HEK293T (cell line): Measurements from ENCODE around the gene PFN3.
"Not testable (repeated sequence)": the region's sequence is repeated elsewhere in the genome, so short reads cannot be mapped to it uniquely, and the experiment has no call there.

Source experiments
- CTCF ChIA-PET: fragments of 350-600 bp; formaldehyde crosslinking; extraction: SDS; loops from one replicate; lab custom pipeline; 2021; ENCODE audit warnings: antibody characterized with exemption, inconsistent platforms; lab: Yijun Ruan, JAX
- POLR2A ChIA-PET: fragments of 350-600 bp; formaldehyde crosslinking; extraction: SDS; loops from one replicate; lab custom pipeline; 2020; ENCODE audit warnings: antibody characterized with exemption, inconsistent platforms; lab: Yijun Ruan, JAX
- DNase-seq: peaks from one replicate; pipeline ENCODE4 v3.0.0; 2012; ENCODE audit warnings: mixed read lengths; ENCODE audit errors: extremely low spot score
- ARNT ChIP-seq: fragments of 450-650 bp; IDR thresholded peaks from 2 replicates; pipeline ENCODE4 v1.6.1; 2017; ENCODE audit warnings: mild to moderate bottlenecking
- BHLHE40 ChIP-seq: fragments of 450-650 bp; IDR thresholded peaks from 2 replicates; pipeline ENCODE4 v1.6.1; 2016; ENCODE audit warnings: mild to moderate bottlenecking, moderate library complexity, borderline replicate concordance
- CTBP1 ChIP-seq: fragments of 450-650 bp; IDR thresholded peaks from 2 replicates; pipeline ENCODE4 v1.6.1; 2016; ENCODE audit warnings: borderline replicate concordance
- ELF4 ChIP-seq: fragments of 450-650 bp; IDR thresholded peaks from 2 replicates; pipeline ENCODE4 v1.6.1; 2017; ENCODE audit warnings: antibody characterized with exemption
- FOXA1 ChIP-seq: fragments of 450-650 bp; IDR thresholded peaks from 2 replicates; pipeline ENCODE4 v1.6.1; 2016; ENCODE audit warnings: mild to moderate bottlenecking
- FOXK2 ChIP-seq: fragments of 450-650 bp; IDR thresholded peaks from 2 replicates; pipeline ENCODE4 v1.6.1; 2016; ENCODE audit warnings: mild to moderate bottlenecking
- FOXM1 ChIP-seq: fragments of 450-650 bp; IDR thresholded peaks from 2 replicates; pipeline ENCODE4 v1.6.1; 2017; ENCODE audit warnings: mild to moderate bottlenecking, borderline replicate concordance
- HDGF ChIP-seq: fragments of 450-650 bp; IDR thresholded peaks from 2 replicates; pipeline ENCODE4 v1.6.1; 2017; ENCODE audit warnings: antibody characterized with exemption, borderline replicate concordance
- L3MBTL2 ChIP-seq: fragments of 450-650 bp; conservative IDR thresholded peaks from 2 replicates; pipeline ENCODE4 v1.6.1; 2016; ENCODE audit warnings: mild to moderate bottlenecking
- LEF1 ChIP-seq: fragments of 450-650 bp; IDR thresholded peaks from 2 replicates; pipeline ENCODE4 v1.6.1; 2017; ENCODE audit warnings: mild to moderate bottlenecking, borderline replicate concordance
- NFRKB ChIP-seq: fragments of 450-650 bp; IDR thresholded peaks from 2 replicates; pipeline ENCODE4 v1.6.1; 2016; ENCODE audit warnings: mild to moderate bottlenecking, moderate library complexity
- PKNOX1 ChIP-seq: fragments of 450-650 bp; IDR thresholded peaks from 2 replicates; pipeline ENCODE4 v1.6.1; 2016
- SP1 ChIP-seq: fragments of 450-650 bp; IDR thresholded peaks from 2 replicates; pipeline ENCODE4 v1.6.1; 2017
- SUZ12 ChIP-seq: fragments of 450-650 bp; IDR thresholded peaks from 2 replicates; pipeline ENCODE4 v1.6.1; 2016; ENCODE audit warnings: mild to moderate bottlenecking
- TARDBP ChIP-seq: fragments of 450-650 bp; IDR thresholded peaks from 2 replicates; pipeline ENCODE4 v1.6.1; 2016
- ZNF384 ChIP-seq: fragments of 450-650 bp; IDR thresholded peaks from 2 replicates; pipeline ENCODE4 v1.6.1; 2016

PFN3 gene

DNA sequence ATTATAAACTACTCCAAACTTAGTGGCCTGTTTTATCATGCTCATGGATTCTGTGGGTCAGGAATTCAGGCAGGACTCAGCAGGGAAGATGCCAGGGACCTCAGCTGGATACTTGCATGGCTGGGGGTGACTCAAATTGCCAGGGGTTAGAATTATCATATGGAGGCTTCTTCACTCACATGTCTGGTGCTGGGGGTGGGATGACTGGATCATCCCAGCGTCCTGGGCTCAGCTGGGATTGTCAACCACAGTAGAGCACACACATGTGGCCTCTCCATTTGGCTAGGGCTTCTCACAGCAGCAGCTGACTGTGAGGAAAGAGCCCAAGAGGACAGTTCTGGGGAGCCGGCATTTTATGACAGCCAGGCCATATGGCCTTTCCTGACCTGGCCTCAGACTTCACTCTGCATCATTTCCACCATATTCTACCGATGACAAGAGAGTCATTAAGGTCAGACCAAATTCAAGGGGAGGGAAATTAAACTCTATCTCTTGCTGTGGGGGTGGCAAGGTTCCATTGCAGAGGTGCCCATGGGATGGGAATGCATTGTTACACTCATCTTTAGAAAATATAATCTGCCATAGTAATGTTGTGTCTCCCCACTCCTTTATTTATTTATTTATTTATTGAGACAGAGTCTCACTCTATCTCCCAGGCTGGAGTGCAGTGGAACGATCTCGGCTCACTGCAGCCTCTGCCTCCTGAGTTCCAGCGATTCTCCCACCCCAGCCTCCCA is 20.8 kb upstream of the PFN3 start:
- TF ChIP-seq FOXM1 (no peak), SP1 (no peak), L3MBTL2 (no peak), NFRKB (no peak), TARDBP (no peak), BHLHE40 (no peak), CTBP1 (no peak), LEF1 (no peak), FOXA1 (no peak), PKNOX1 (no peak), ZNF384 (no peak), SUZ12 (no peak)
- POLR2A ChIA-PET, result no interaction called here
- CTCF ChIA-PET, result interaction anchor here (0.6 kb wide), 1 partner anchor 17 kb away, joined by 3 read pairs; no protein-coding TSS in a partner anchor
- no peak for DNase-seq

DNA sequence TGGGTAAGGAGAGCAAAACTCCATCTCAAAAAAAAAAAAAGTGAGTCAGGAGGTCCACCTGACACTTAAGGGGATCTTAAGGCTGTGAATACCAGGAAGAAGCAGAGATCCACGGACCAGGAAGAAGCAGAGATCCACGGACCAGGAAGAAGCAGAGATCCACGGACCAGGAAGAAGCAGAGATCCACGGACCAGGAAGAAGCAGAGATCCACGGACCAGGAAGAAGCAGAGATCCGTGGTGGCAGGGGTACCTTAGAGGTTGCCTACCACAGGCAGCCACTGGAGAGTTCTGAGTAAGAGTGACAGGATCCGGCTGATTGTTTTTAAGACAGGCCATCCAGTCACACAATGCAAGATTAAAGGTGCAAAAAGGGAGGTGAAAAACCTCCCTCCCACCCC is 20.0 kb upstream of the PFN3 start:
- CTCF ChIA-PET, result interaction anchor here (0.7 kb wide), 1 partner anchor 114 kb away, joined by 4 read pairs; no protein-coding TSS in a partner anchor
- POLR2A ChIA-PET, result not testable (repeated sequence)

GRCh38 chr5:177419046-177419445 is 18.6 kb upstream of the PFN3 start:
- TF ChIP-seq FOXA1 (no peak), FOXM1 (no peak), CTBP1 (no peak), L3MBTL2 (no peak), PKNOX1 (no peak), TARDBP (no peak), SP1 (no peak), LEF1 (no peak), BHLHE40 (no peak), ELF4 (no peak), FOXK2 (no peak), ARNT (no peak), ZNF384 (no peak), HDGF (no peak), SUZ12 (no peak), NFRKB (no peak)
- CTCF ChIA-PET, result interaction anchor here (1.0 kb wide), 1 partner anchor 30 kb away, joined by 3 read pairs; no protein-coding TSS in a partner anchor
- POLR2A ChIA-PET, result no interaction called here
- no peak for DNase-seq

More for the DNA sequence above, 20.0 kb upstream of the PFN3 start:
- not testable (repeated sequence) for DNase-seq

DNA sequence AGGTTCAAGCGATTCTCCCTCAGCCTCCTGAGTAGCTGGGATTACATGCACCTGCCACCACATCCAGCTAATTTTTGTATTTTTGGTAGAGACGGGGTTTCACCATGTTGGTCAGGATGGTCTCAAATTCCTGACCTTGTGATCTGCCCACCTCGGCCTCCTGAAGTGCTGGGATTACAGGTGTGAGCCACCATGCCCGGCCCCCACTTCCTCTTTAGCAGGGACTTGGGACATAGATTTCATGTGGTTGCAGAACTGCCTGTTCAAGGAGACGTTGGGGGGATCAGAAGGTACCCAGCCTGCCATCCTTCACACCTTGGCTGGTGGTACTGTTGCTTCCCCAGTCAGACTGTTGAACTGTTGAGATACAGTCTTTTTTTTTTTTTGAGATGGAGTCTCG is 16.6 kb upstream of the PFN3 start:
- POLR2A ChIA-PET, result interaction anchor here (4.9 kb wide), 1 partner anchor 9 kb away, joined by 19 read pairs; the partner anchor contains the start of gene GRK6
- CTCF ChIA-PET, result interaction anchor here (0.7 to 1.5 kb wide), 3 partner anchors 8 to 757 kb away, joined by 3 to 7 read pairs (median 4); no protein-coding TSS in a partner anchor
- not testable (repeated sequence) for DNase-seq

- TF ChIP-seq ZNF384 (no peak), CTBP1 (no peak), BHLHE40 (no peak), FOXK2 (no peak), TARDBP (no peak), SUZ12 (no peak), L3MBTL2 (no peak), PKNOX1 (no peak), ARNT (no peak), FOXM1 (no peak), HDGF (no peak), ELF4 (no peak), SP1 (no peak), NFRKB (no peak)
- CTCF ChIA-PET, result interaction anchor here (0.9 kb wide), 1 partner anchor 32 kb away, joined by 3 read pairs; no protein-coding TSS in a partner anchor
- DNase-seq, result no peak
- POLR2A ChIA-PET, result interaction anchor here (4.9 kb wide), 1 partner anchor 12 kb away, joined by 19 read pairs; the partner anchor contains the start of gene GRK6
Observed at GRCh38 chr5:177414481-177414880, 14.0 kb upstream of the PFN3 start.

DNA sequence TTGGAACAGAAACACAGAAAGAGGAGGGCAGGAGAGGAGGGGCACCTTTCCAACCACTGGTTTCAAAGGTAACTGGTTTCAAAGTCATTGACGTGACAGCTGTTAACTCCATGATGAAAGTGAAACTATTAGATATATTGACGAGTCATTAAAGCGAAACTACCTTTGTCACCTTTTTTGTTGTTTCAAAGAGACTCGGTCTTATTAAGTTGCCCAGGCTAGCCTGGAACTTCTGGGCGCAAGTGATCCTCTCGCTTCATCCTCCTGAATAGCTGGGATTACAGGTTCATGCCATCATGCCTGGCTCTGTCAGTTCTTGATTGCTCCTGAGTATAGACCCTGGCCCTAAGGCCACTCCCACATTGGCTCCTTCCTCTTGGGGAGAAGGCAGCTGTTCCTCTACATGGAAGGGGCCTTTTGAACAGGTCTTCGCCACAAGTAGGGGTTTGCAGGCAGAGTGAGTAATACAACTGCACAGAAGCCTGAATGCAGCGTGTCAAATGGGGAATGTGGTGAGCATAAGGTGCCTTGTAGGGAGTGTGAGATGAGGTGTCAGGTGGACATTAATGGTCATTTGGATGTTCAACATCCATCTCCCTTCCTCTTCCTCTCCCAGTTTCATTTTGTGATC is 12.3 kb upstream of the PFN3 start:
- TF ChIP-seq PKNOX1 (no peak), BHLHE40 (no peak), SP1 (no peak), SUZ12 (no peak), TARDBP (no peak), FOXA1 (no peak), ELF4 (no peak), CTBP1 (no peak)
- ChIA-PET CTCF (no interaction called here), POLR2A (no interaction called here)
- DNase-seq, result no peak
